Motor neuron (in vitro differentiated cells): Measurements from ENCODE around the gene CARD9. TPM values are rescaled to one million over a fixed set of nuclear protein-coding genes. Genes with fewer than 3 reads are reported as not detected.

Experiments
- total RNA-seq, 8 experiments: library from RNA; unstranded; fragments of 300-600 nt; gene quantifications; 2 replicates each; pipeline versions ENCODE4 v1.2.3 to v1.2.4, GENCODE V29; 2022

The CARD9 gene
- total RNA-seq, 8 experiments from 2014 or later: 0.46 to 3.5 (median 1.9) TPM

Other genes starting within 250 kb of the CARD9 start
- gene LHX3, start 168.5 kb downstream of the CARD9 start, total RNA-seq: 1 to 10 TPM in 4 of 8 experiments, under 1 TPM in 3, not detected in 1; 0.18 to 9.9 (median 3.8) TPM
- gene QSOX2, start 127.9 kb downstream of the CARD9 start, total RNA-seq: 10 to 100 TPM; 10.3 to 17.8 (median 15.1) TPM
- 1 to 10 TPM in 1 of 8 experiments, under 1 TPM in 7; 0.07 to 1.2 (median 0.19) TPM for gene CCDC187, start 69.6 kb downstream of the CARD9 start, total RNA-seq
- gene GPSM1, start 46.1 kb downstream of the CARD9 start, total RNA-seq: 10 to 100 TPM; 10.3 to 40.8 (median 28.9) TPM
- gene DNLZ, start 9.9 kb downstream of the CARD9 start, total RNA-seq: 10 to 100 TPM in 7 of 8 experiments, 1 to 10 TPM in 1; 6.8 to 17.3 (median 13.5) TPM
- 10 to 100 TPM in 2 of 8 experiments, 1 to 10 TPM in 6; 4.0 to 14.1 (median 7.3) TPM for gene SNAPC4, start 26.5 kb upstream of the CARD9 start, total RNA-seq
- gene ENTR1, start 36.9 kb upstream of the CARD9 start, total RNA-seq: 10 to 100 TPM; 15.9 to 97.7 (median 29.6) TPM
- 100 to 1,000 TPM in 1 of 8 experiments, 10 to 100 TPM in 7; 29.4 to 101 (median 46.4) TPM for gene PMPCA, start 37.0 kb upstream of the CARD9 start, total RNA-seq
- gene INPP5E, start 66.2 kb upstream of the CARD9 start, total RNA-seq: 10 to 100 TPM in 2 of 8 experiments, 1 to 10 TPM in 6; 4.5 to 11.1 (median 8.6) TPM
- 10 to 100 TPM; 21.8 to 59.1 (median 35.0) TPM for gene SEC16A, start 109.4 kb upstream of the CARD9 start, total RNA-seq
- gene NOTCH1, start 172.4 kb upstream of the CARD9 start, total RNA-seq: 10 to 100 TPM in 7 of 8 experiments, 1 to 10 TPM in 1; 4.9 to 57.7 (median 17.6) TPM